ENCODE results near the gene BMP2K.

The BMP2K gene

DNA sequence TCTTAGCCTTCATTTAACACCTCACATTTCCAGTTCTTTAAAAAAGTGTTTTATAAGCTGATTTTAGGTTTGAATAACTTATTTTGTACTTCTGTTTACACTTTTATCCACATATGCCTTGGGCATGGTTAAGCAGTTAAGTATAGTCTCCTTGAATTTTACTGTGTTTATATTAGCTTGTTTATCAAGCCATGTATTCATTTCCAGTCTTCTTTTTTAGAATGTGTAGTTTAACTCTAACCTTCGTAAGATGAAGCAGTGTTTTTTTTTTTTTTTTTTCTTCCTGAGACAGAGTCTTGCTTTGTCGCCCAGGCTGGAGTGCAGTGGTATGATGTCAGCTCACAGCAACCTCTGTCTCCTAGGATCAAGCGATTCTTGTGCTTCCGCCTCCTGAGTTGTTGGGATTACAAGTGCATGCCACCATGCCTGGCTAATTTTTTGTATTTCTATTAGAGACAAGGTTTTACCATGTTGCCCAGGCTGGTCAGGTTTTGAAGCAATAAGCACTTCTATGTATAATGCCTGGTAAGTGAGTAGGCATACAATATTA is 42.5 kb downstream of the BMP2K start:
- H4K20me1 ChIP-seq (ENCODE audit: control insufficient read depth, insufficient read depth, low read depth, low read length), result no peaks in the 10 kb centered on the region

DNA sequence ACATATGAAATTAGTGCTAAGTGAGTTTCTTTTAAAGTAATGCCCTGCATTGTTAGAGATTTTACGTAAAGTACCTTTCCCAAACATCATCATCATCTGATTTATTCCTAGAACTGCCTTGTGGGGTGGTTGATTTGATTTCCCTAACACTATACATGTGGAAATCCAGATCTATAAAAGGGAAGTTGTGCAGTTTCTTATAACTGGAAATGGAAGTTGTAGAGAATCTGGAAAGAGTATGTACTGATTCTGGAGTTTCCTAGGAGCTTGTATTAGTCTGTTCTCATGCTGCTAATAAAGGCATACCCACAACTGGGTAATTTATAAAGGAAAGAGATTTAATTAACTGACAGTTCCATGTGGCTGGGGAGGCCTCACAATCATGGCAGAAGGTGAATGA is 47.9 kb downstream of the BMP2K start:
- TF ChIP-seq, protein P1, sequence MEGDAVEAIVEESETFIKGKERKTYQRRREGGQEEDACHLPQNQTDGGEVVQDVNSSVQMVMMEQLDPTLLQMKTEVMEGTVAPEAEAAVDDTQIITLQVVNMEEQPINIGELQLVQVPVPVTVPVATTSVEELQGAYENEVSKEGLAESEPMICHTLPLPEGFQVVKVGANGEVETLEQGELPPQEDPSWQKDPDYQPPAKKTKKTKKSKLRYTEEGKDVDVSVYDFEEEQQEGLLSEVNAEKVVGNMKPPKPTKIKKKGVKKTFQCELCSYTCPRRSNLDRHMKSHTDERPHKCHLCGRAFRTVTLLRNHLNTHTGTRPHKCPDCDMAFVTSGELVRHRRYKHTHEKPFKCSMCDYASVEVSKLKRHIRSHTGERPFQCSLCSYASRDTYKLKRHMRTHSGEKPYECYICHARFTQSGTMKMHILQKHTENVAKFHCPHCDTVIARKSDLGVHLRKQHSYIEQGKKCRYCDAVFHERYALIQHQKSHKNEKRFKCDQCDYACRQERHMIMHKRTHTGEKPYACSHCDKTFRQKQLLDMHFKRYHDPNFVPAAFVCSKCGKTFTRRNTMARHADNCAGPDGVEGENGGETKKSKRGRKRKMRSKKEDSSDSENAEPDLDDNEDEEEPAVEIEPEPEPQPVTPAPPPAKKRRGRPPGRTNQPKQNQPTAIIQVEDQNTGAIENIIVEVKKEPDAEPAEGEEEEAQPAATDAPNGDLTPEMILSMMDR (IDR thresholded peaks at IDR 0.05; ENCODE audit: low read depth, low read length, poor library complexity, severe bottlenecking), result no peak
- TF ChIP-seq EZH2phosphoT487 (IDR thresholded peaks at IDR 0.05; ENCODE audit: borderline replicate concordance, low read length), result no peak
- Histone ChIP-seq H3K4me3 (ENCODE audit: low read length) (no peak overlapping the region), H3F3A (ENCODE audit: control insufficient read depth, insufficient read depth) (no peaks in the 10 kb centered on the region), H3K79me2 (ENCODE audit: control insufficient read depth, low read length) (peaks cover 31% of the 10 kb centered on the region), H3K4me1 (ENCODE audit: control insufficient read depth, low read length) (no peaks in the 10 kb centered on the region), H3K4me2 (ENCODE audit: low read length) (no peak overlapping the region), H3K9me3 (ENCODE audit: control insufficient read depth, insufficient read depth, low read length) (no peaks in the 10 kb centered on the region), H3K27me3 (ENCODE audit: control insufficient read depth, low read length) (no peaks in the 10 kb centered on the region), H3K27ac (ENCODE audit: low read depth, low read length) (no peak overlapping the region), H4K20me1 (ENCODE audit: control insufficient read depth, insufficient read depth, low read depth, low read length) (no peaks in the 10 kb centered on the region), H3K36me3 (ENCODE audit: control insufficient read depth, low read length) (peaks cover 33% of the 10 kb centered on the region), H3K9me2 (replicated peaks; ENCODE audit: control insufficient read depth, low read length) (no peaks in the 10 kb centered on the region)

More for the DNA sequence above, 42.5 kb downstream of the BMP2K start:
- Histone ChIP-seq H3K9me3 (ENCODE audit: control insufficient read depth, insufficient read depth, low read length) (no peaks in the 10 kb centered on the region), H3K4me3 (ENCODE audit: low read length) (no peak overlapping the region), H3K4me2 (ENCODE audit: low read length) (no peak overlapping the region), H3F3A (ENCODE audit: control insufficient read depth, insufficient read depth) (no peaks in the 10 kb centered on the region), H3K4me1 (ENCODE audit: control insufficient read depth, low read length) (no peaks in the 10 kb centered on the region), H3K9me2 (replicated peaks; ENCODE audit: control insufficient read depth, low read length) (no peaks in the 10 kb centered on the region), H3K27me3 (ENCODE audit: control insufficient read depth, low read length) (no peaks in the 10 kb centered on the region), H3K36me3 (ENCODE audit: control insufficient read depth, low read length) (no peaks in the 10 kb centered on the region), H3K79me2 (ENCODE audit: control insufficient read depth, low read length) (peaks cover 62% of the 10 kb centered on the region), H3K27ac (ENCODE audit: low read depth, low read length) (no peak overlapping the region)
- TF ChIP-seq, protein P1 (IDR thresholded peaks at IDR 0.05; ENCODE audit: low read depth, low read length, poor library complexity, severe bottlenecking), result no peak
- TF ChIP-seq EZH2phosphoT487 (IDR thresholded peaks at IDR 0.05; ENCODE audit: borderline replicate concordance, low read length), result no peak

DNA sequence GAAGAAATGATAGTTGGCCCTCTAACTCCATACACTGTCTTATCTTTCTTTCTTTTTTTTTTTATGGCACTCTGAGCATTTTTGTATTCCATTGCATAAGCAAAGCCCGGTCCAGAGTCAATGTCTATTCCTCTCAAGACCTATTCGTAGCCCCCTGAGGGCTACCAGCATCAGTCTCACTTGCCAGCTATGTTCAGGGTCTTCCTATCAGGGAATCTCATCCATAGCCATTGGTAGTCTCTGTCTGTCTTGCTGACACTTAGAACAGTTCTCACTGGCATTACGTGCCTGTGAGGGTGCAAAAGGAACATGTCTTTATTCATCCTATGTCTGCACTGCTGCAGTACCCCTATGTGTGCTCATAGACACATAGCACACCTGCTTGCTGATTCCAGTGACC is 51.0 kb downstream of the BMP2K start:
- no peaks in the 10 kb centered on the region for H4K20me1 ChIP-seq (ENCODE audit: control insufficient read depth, insufficient read depth, low read depth, low read length)
- no peak for TF ChIP-seq EZH2phosphoT487 (IDR thresholded peaks at IDR 0.05; ENCODE audit: borderline replicate concordance, low read length)
- TF ChIP-seq, protein P1 (IDR thresholded peaks at IDR 0.05; ENCODE audit: low read depth, low read length, poor library complexity, severe bottlenecking), result no peak

More for the DNA sequence above, 51.0 kb downstream of the BMP2K start:
- Histone ChIP-seq H3K36me3 (ENCODE audit: control insufficient read depth, low read length) (peaks cover 39% of the 10 kb centered on the region), H3K9me2 (replicated peaks; ENCODE audit: control insufficient read depth, low read length) (no peaks in the 10 kb centered on the region), H3K27ac (ENCODE audit: low read depth, low read length) (no peak overlapping the region), H3K4me2 (ENCODE audit: low read length) (no peak overlapping the region), H3K4me1 (ENCODE audit: control insufficient read depth, low read length) (no peaks in the 10 kb centered on the region), H3F3A (ENCODE audit: control insufficient read depth, insufficient read depth) (no peaks in the 10 kb centered on the region), H3K4me3 (ENCODE audit: low read length) (no peak overlapping the region), H3K27me3 (ENCODE audit: control insufficient read depth, low read length) (no peaks in the 10 kb centered on the region), H3K9me3 (ENCODE audit: control insufficient read depth, insufficient read depth, low read length) (no peaks in the 10 kb centered on the region), H3K79me2 (ENCODE audit: control insufficient read depth, low read length) (peaks cover 4% of the 10 kb centered on the region)

All from DOHH2 (cell line).